Activated gamma-delta T cell (primary cell): ENCODE data around the gene GALNT16.
"Not testable (repeated sequence)": the region's sequence is repeated elsewhere in the genome, so short reads cannot be mapped to it uniquely, and the experiment has no call there.

Source experiments
- DNase-seq: peaks from one replicate; lab custom pipeline; 2025; lab: John Stamatoyannopoulos, UW

Gene GALNT16

DNA sequence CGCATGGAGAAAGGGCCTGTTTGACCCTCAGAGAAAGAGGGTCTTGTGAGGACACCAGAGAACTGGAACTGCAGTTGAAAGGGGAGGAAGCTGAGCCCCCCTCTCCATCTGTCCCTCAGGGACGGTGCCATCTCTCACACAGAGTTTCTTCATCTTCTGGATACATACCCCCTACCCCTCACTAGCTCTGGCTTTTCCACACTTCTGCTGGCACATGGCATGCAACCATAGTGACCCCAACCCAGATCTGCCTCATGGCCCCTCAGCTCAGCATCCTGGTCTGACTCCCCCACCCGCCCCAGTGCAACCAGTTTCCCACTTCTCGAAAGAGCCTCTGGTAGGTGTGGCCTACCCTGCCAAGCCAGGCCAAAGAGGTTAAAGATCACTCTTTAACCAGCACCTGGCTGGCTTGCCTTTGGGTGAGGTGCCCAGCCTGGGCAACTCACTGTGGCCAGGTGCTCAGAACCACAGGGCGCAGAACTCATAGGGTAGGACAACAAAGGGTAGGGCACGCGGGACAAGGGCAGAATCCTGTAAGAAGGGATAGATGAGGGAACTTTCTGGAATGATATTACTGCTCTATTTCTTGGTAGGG lies 25.8 kb downstream of the GALNT16 start:
- DNase-seq, result no peak

- DNase-seq, result no peak
Observed at GRCh38 chr14:69287098-69288010, 27.4 kb downstream of the GALNT16 start.

DNA sequence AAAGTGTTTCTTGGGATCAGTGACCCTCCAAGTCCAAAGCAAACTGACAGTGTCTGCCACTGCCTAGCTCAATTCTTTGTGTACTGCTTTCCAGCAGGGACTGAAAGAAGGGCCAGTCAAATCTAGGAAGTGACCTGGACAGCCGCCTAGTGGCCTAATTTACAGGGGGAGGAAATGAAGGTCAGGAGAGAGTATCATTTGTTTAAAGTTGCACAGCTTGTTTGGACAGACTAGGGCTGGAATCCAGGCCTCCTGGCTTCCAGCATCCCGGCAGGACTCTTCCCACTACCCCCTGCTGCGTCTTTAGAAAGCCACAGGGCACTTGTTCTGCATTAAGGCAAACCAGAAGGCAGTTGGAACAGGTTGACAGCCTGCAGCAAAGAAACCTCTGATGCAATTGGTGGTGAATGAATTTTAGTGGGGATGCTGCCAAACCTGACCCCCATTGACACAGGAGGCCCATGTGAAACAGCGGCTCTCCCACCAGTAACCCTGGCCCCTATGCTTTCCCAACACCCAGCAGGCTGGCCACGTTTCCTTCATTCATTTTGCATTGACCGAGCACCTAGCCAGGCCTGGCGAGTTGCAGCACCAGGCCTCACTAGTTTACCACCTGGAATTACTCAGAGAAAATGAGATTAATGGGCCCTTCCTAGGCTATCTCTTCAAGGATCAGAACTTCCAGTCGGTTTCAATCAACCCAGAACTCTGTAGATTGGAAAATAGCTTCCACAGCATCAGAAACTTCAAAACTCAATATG lies 28.2 kb downstream of the GALNT16 start:
- DNase-seq, result no peak

GRCh38 chr14:69288956-69289705 lies 29.2 kb downstream of the GALNT16 start:
- no peak for DNase-seq

- DNase-seq, result no peak
Observed at GRCh38 chr14:69289811-69290520, 30.0 kb downstream of the GALNT16 start.

DNA sequence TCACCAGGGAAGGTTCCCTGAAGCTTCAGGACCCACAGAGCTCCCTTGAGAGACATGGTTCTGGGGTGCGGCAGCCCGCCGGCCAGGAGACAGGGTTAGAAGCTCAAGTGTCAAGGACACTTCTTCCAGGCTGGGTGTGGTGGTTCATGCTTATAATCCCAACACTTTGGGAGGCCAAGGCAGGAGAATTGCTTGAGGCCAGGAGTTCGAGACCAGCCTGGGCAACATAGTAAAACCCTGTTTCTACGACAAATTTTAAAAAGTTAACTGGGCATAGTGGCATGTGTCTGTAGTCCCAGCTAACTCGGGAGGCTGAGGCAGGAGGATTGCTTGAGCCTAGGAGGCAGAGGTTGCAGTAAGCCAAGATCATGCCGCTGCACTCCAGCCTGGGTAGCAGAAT lies 30.9 kb downstream of the GALNT16 start:
- not testable (repeated sequence) for DNase-seq

DNA sequence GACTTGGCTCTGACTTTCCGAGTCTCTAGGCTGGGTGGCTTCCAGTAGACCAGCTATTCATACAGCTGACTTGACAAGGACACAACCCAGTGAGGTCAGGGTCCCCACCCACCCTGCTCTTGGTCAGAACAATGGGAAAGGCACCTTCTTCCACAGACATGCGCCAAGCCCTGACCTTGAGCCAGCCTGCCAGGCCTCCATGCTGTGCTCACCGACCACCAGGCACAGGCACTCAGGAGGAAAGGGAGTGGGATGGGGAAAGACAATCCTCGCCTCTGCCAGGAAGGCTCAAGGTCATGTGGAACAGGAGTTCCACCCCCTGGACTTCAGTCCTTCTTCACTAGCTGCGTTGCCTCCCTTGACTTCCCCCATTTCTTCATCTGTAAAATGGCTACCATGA lies 31.4 kb downstream of the GALNT16 start:
- no peak for DNase-seq

DNA sequence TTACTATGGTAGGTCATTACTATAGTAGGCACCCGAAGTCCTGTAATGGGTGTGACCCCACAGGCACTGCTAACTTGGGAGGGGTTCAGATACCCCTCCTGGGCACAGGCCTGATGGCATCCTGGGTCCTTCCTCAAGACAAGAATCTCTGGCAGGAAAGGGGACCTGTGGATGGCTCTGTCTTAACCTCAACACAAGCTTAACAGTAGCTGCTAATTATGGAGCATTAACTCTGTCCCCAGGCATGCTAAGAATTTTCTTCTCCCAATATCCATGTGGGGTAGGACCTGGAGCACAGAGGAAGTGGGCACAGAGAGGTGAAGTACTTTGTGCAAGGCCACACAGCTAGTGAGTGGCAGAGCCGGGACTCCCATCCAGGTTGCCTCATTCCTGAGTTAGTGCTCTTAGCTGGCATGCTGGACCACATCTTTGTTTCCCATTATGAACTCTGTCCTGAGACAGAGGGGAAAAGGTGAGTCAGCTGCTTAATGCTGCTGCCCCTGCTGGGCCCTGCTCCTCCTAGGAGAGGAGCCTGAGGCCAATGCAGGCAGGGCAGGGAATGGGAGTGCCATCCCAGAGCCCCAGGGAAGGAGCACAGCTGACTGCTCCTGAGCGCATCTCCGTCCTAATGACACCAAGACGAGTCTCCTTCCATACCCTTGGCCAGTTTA lies 32.1 kb downstream of the GALNT16 start:
- no peak for DNase-seq

DNA sequence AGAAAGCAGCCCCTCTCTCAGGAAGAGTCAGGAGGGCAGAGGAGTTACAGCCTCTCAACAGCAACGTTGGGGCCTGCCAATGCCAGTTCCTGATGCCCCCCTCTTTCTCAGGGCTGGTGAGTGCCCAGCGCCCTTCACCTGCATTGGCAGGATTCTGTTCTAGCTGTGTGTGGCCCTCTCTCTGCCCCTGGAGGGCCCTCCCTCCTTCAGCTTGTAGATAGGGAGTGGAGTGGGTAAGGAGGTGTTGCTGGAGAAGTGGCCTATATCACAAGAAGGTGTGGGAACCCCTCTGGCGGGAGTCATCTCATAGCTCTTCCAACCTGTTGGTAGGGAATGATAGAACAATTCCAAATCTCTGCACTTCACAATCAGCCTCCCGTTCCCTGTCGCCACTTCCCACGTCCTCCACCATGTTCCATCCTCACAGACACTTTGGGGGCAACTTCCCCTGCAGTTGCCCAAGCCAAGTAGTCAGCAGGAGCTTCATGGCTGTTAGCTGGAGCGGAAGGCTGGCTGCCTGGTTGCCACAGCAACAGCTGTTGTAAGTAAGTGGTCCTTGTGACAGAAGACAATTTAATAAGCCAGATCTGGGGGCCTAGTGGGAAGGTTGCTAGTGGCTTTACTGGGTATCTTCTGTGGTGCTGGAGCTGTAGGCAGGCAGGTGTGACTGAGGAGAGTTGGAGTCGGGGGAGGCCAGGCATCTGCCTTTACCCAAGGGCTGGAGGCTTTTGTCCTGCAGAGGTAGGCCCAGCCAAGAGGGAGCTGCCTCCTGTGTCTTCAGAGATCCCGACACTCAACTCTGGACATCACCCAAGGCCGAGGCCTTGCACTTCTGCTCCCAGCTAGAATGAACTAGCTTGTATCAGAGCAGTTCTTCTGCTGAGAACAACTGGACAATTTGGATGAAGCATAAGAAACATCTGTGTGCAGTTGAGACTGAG lies 38.4 kb downstream of the GALNT16 start:
- no peak for DNase-seq

DNA sequence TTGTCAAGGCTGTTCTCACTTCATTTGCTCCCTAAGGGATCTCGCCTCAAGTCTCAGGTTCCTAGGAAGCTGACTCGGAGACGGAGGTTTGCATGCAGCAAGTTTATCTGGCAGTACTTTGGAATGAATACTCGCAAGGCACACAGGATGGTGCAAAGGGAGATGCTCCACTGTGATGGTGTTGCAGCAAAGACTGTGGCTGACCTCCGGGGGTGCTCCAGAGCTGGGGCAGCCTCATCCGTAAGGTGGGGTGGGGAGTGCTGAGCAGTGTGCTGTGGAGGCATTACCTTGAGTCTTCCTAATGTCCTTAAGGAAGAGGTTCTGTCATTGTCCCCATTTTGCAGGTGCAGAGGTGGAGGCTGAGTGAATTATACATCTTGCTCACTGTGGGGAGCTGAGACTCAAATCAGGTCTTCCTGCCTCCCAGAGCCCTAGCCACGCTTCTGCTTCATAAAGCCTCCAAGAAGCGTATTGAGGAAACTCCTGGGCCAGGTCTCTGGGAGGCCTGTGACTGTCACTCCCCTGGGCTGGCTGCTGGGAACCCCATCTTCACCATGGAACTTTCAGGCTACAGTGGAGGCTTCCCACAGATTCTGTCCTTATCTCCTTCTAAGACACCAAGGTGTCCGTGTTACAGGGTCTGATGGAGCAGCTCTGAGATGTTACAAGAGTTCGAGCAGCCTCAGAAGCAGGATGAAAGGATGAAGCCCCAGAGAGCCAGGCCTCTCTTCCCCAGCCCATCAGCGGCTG lies 39.5 kb downstream of the GALNT16 start:
- no peak for DNase-seq

DNA sequence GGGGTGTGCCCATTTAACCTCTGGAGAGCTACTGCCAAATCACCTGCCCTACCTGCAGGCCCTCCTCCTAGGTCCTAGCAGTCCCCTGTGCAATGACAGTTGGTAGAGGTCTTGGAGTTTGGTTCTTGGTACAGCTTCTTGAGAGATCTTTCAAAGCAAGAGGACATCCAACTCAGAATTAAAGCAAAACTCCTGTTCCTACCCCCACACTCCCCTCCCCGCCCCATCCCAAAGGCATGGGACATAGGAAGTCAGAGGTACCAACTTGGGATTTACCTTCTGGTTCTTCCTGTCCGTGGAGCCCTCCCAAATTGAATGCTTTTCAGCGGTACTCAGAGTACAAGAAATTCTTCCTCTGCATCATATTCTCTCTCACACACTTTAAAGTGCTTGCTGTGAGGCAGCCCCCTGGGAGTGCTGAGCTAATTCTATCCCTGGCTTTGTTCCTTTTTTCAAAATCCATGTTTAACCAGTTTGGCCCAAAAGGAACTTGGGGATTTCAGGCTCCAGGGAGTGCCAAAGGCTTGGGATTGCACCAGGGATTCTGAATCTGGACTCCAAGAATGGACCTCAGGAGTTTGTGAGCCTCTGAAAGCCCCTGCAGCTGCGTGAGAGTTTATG lies 40.8 kb downstream of the GALNT16 start:
- DNase-seq, result no peak

GRCh38 chr14:69303086-69303485 lies 43.1 kb downstream of the GALNT16 start:
- DNase-seq, result no peak

DNA sequence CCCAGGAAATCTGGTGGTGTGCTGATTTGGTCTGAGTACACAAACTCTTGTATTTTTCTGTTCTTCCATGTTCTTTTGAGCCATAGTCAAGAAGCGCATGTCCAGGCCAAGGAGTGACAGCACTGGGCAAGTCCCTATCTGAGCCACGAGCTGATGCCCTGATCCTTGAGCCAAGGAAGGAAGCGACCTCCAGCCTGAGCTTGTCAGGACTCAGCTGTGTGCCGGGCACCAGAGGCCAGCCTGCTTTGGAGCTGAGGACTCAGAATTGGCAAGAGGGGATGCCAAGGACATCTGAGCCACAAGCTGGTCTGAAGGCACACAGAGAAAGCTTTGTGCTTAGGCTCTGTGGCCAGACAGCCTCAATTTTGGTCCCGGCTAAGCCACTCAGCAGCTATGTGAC lies 52.6 kb downstream of the GALNT16 start:
- no peak for DNase-seq

GRCh38 chr14:69313176-69313575 lies 53.2 kb downstream of the GALNT16 start:
- no peak for DNase-seq

- DNase-seq, result no peak
Observed at GRCh38 chr14:69314327-69314726, 54.4 kb downstream of the GALNT16 start.

DNA sequence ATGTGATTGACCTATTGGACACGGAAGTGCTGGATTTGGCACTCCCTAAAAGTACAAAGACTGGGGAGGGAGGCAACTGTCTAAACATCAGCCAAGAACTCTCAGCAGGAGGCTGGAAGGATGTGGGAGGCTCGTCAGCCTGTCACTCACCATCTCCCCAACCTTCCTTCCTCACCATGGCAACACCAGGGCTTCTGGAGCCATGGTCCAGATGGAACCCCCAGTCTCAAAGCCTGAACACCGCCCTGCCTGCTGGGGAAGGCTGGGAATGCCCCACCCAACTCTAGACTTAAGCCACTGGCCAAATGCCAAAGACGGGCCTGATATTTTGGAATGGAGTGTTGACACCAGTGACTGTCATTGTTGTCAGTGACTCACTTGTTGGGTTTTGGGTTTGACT lies 55.3 kb downstream of the GALNT16 start:
- DNase-seq, result no peak

DNA sequence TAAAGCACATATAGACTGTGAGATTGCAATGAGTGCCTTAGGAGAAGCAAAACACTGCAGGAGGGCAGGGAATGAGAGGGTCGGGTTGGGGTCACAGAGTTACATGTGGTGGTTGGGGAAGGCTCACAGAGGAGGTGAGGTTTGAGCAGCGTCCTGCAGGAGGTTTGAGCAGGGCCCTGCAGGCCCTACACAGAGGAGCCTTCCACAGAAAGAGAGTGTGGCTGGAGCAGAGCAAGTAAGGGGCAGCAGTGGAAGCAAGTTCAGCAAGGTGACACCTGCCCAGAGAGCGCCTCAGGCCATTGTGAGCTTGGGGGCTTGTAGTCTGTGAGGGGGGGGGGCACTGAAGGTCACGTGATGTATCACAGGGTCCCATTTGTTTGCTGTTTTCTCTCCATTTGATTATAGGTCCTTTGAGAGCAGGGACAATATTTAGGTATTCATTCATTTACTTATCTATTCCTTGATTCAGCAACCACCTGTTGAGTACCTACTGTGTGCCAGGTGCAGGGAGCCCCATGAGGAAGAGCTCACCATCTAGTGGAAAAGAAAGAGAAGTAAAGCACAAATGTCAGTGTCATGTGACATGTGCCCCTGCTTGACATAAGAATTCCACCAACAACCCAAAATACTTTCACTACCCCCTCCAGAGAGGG lies 56.6 kb downstream of the GALNT16 start:
- DNase-seq, result no peak
